GM23338 (cell line): ENCODE measurements around the gene ADAT3. TPM values are rescaled to one million over a fixed set of nuclear protein-coding genes. Genes with fewer than 3 reads are reported as not detected.

Source experiments
- EZH2 ChIP-seq: fragments of 200-600 bp; sonication (generic); IDR thresholded peaks from one replicate; pipeline ENCODE4 v1.8.0; 2017; ENCODE audit warnings: antibody characterized with exemption, mild to moderate bottlenecking, low read depth; ENCODE audit not compliant: unreplicated experiment
- EZH2phosphoT487 ChIP-seq: fragments of 200-600 bp; sonication (generic); IDR thresholded peaks from one replicate; pipeline ENCODE4 v1.8.1; 2018; ENCODE audit warnings: antibody characterized with exemption; ENCODE audit not compliant: unreplicated experiment
- JUNB ChIP-seq: IDR thresholded peaks from one replicate; pipeline ENCODE4 v1.6.1; 2016; ENCODE audit warnings: antibody characterized with exemption; ENCODE audit not compliant: unreplicated experiment
- NANOG ChIP-seq: IDR thresholded peaks from 2 replicates; pipeline ENCODE4 v1.6.1; 2016; ENCODE audit warnings: antibody characterized with exemption, borderline replicate concordance
- REST ChIP-seq: IDR thresholded peaks from one replicate; pipeline ENCODE4 v1.6.1; 2018; ENCODE audit warnings: antibody characterized with exemption; ENCODE audit not compliant: unreplicated experiment
- STAT1 ChIP-seq: IDR thresholded peaks from one replicate; pipeline ENCODE4 v1.6.1; 2016; ENCODE audit warnings: antibody characterized with exemption; ENCODE audit not compliant: unreplicated experiment
- ZNF114 ChIP-seq: fragments of 250-450 bp; sonication (Bioruptor Pico); IDR thresholded peaks from 2 replicates; pipeline ENCODE4 v1.5.0; 2020; ENCODE audit warnings: mild to moderate bottlenecking, moderate library complexity
- polyA plus RNA-seq: library from polyadenylated mRNA; unstranded; fragments of >200 nt; fragmentation: Nextera tagmentation; extraction: Ambion mirVana; gene quantifications from 2 replicates; pipeline ENCODE4 v1.2.1, GENCODE V29; 2016
- total RNA-seq: library from RNA; depleted of rRNA; stranded (reverse); fragments of >200 nt; shearing (Covaris generic); gene quantifications from 2 replicates; pipeline ENCODE4 v1.2.3, GENCODE V29; 2014
- TF ChIP-seq, protein P1 (sequence below): fragments of 250-450 bp; sonication (Bioruptor Pico); IDR thresholded peaks from 2 replicates; pipeline ENCODE4 v1.5.0; 2020; ENCODE audit warnings: mild to moderate bottlenecking, moderate library complexity

Gene ADAT3
- total and polyA plus RNA-seq, 2 experiments from 2014 or later, result 7.9 to 12.4 TPM

DNA sequence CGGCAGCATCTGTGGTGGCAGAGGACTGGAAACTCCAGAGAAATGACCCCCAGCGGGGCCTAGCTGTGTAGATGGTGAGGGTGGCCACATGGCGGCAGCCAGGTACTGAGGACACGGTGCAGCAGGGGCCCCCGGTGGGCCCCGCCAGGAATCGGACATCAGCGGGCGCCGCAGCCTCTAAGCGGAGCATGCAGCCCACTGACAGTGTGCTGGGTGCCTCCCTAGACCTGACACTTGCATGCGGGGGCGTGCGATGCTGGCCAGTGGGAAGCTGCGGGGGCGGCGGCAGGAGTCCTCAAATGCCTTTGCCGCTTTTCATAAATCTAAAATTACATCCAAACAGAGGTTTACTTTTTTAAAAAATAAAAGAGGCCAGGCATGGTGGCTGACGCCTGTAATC, 16.1 kb downstream of the ADAT3 start (continued):
- TF ChIP-seq, protein P1, sequence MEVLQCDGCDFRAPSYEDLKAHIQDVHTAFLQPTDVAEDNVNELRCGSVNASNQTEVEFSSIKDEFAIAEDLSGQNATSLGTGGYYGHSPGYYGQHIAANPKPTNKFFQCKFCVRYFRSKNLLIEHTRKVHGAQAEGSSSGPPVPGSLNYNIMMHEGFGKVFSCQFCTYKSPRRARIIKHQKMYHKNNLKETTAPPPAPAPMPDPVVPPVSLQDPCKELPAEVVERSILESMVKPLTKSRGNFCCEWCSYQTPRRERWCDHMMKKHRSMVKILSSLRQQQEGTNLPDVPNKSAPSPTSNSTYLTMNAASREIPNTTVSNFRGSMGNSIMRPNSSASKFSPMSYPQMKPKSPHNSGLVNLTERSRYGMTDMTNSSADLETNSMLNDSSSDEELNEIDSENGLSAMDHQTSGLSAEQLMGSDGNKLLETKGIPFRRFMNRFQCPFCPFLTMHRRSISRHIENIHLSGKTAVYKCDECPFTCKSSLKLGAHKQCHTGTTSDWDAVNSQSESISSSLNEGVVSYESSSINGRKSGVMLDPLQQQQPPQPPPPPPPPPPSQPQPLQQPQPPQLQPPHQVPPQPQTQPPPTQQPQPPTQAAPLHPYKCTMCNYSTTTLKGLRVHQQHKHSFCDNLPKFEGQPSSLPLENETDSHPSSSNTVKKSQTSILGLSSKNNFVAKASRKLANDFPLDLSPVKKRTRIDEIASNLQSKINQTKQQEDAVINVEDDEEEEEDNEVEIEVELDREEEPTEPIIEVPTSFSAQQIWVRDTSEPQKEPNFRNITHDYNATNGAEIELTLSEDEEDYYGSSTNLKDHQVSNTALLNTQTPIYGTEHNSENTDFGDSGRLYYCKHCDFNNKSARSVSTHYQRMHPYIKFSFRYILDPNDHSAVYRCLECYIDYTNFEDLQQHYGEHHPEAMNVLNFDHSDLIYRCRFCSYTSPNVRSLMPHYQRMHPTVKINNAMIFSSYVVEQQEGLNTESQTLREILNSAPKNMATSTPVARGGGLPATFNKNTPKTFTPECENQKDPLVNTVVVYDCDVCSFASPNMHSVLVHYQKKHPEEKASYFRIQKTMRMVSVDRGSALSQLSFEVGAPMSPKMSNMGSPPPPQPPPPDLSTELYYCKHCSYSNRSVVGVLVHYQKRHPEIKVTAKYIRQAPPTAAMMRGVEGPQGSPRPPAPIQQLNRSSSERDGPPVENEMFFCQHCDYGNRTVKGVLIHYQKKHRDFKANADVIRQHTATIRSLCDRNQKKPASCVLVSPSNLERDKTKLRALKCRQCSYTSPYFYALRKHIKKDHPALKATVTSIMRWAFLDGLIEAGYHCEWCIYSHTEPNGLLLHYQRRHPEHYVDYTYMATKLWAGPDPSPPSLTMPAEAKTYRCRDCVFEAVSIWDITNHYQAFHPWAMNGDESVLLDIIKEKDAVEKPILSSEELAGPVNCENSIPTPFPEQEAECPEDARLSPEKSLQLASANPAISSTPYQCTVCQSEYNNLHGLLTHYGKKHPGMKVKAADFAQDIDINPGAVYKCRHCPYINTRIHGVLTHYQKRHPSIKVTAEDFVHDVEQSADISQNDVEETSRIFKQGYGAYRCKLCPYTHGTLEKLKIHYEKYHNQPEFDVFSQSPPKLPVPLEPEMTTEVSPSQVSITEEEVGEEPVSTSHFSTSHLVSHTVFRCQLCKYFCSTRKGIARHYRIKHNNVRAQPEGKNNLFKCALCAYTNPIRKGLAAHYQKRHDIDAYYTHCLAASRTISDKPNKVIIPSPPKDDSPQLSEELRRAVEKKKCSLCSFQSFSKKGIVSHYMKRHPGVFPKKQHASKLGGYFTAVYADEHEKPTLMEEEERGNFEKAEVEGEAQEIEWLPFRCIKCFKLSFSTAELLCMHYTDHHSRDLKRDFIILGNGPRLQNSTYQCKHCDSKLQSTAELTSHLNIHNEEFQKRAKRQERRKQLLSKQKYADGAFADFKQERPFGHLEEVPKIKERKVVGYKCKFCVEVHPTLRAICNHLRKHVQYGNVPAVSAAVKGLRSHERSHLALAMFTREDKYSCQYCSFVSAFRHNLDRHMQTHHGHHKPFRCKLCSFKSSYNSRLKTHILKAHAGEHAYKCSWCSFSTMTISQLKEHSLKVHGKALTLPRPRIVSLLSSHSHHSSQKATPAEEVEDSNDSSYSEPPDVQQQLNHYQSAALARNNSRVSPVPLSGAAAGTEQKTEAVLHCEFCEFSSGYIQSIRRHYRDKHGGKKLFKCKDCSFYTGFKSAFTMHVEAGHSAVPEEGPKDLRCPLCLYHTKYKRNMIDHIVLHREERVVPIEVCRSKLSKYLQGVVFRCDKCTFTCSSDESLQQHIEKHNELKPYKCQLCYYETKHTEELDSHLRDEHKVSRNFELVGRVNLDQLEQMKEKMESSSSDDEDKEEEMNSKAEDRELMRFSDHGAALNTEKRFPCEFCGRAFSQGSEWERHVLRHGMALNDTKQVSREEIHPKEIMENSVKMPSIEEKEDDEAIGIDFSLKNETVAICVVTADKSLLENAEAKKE, result no peak
- TF ChIP-seq EZH2 (no peak), REST (no peak), STAT1 (no peak), NANOG (no peak), EZH2phosphoT487 (no peak), JUNB (no peak), ZNF114 (CRISPR knock-in tag) (no peak)
